Limb (tissue), 2 donors: ENCODE data around the gene BCL2L14.
"Not testable (repeated sequence)": the region's sequence is repeated elsewhere in the genome, so short reads cannot be mapped to it uniquely, and the experiment has no call there.

Source experiments
- DNase-seq, 2 donors: peaks; one replicate each; pipeline ENCODE4 v3.0.0-alpha.2; 2016; ENCODE audit errors: extremely low spot score in 2 of 2

BCL2L14 gene

GRCh38 chr12:12107678-12108077 lies 36.9 kb downstream of the BCL2L14 start:
- DNase-seq = no peak

- DNase-seq = no peak
Measured at GRCh38 chr12:12108441-12109058, 37.8 kb downstream of the BCL2L14 start.

DNA sequence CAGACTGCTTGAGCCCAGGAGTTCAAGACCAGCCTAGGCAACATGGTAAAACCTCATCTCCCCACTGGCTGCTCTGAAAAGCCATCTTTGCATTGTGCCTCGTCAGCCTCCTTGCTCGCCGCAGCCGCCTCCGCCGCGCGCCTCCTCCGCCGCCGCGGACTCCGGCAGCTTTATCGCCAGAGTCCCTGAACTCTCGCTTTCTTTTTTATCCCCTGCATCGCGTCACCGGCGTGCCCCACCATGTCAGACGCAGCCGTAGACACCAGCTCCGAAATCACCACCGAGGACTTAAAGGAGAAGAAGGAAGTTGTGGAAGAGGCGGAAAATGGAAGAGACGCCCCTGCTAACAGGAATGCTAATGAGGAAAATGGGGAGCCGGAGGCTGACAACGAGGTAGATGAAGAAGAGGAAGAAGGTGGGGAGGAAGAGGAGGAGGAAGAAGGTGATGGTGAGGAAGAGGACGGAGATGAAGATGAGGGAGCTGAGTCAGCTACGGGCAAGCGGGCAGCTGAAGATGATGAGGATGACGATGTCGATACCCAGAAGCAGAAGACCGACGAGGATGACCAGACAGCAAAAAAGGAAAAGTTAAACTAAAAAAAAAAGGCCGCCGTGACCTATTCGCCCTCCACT lies 40.3 kb downstream of the BCL2L14 start:
- DNase-seq = not testable (repeated sequence)

- DNase-seq = no peak
Measured at GRCh38 chr12:12115514-12115913, 44.8 kb downstream of the BCL2L14 start.

DNA sequence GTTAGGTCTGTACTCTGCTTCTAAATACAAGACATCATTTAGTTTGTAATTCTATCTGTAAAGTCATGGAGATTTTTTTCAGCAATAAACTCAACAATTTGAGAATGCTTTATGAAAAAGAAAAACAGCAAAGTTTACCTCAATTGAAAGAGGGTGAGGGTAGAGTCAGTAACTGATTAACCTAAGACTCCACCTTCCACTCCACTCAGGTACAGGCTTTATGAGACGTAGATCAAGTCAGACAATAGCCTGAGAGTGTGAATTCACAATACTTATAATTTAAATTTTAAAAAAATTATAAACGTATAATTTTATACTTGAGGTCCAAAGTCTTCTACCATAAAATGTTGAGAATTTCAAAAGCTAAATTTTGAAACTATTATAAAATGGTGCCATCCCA lies 45.9 kb downstream of the BCL2L14 start:
- DNase-seq = no peak

DNA sequence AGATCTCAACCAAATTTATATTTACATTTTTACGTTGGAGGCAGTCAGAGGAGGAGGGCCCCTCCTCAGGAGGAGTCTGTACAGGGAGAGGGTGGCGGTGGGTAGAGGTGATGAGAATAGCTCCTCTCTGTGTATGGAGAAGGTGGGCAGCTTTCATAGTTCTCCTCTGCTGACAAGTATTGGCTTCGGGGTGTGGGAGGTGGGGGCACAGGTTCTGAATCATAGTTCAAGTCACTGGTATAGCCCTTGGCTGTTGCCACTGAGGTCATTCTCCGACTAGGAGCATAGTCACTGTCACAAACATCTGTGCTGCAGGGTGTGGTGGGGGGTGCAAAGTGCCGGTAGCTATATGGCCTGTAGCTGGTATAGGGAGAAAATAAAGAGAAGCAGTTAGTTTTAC lies 50.3 kb downstream of the BCL2L14 start:
- no peak for DNase-seq

DNA sequence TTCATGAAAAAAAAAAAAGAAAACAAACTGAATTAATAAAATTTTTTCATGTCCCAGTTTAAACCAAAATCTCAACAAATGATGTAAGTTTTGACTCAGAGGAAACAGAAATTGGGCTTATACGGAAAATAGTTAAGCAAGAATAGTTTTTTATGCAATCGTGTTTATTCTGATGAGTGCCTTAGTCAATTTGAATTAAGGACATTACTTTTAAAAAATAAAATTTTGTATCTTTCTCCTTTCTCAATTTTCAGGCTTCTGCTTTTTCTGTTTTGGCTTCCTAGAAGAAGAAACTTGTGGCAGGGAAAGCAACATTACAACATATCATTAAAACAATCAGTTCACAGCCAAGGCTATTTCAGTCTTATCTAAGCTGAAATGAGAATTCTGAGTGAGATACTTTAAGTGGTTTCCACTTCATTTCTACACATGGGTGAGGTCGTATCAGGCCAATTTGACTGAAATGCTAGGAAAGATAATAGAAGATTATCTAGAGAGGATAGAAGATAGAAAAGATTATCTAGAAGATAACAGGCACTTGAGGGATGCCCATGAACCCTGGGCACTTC lies 52.4 kb downstream of the BCL2L14 start:
- DNase-seq = no peak

DNA sequence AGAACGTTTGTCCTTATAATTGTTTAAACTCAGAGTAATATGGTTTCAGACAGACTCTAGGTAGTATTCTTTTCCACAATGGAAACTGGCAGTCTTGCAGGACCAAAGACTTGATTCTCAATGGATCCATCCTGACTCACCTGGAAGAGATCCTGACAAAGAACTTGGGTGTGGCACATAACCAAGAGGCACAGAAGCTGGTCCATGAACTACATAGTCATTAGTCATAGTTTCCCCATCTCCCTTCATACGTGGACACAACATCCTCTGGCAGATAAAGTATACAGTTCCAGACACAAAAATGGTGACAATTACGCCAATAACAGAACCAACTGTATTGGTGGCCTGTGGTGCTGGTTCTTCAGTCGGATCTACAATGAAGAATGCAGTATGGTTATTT lies 55.8 kb downstream of the BCL2L14 start:
- no peak for DNase-seq

DNA sequence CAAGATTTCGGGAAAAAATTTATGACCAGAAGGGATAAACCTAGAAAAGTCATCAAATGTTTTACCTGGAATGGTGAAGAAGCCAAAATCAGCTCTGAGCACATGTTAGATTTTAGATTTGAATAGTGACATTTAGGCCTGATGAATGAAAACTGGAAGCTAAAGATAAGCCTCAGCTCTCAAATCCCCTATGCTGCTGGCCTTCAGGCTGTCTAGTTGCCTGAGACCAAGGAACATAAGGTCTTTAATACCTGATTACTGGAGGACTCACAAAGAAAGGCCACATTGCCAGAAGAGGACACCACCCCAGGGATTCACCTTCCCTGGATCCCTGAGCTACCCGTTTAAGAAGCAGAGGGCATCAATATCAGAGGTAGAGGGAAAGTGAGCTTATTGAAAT lies 56.6 kb downstream of the BCL2L14 start:
- no peak for DNase-seq

DNA sequence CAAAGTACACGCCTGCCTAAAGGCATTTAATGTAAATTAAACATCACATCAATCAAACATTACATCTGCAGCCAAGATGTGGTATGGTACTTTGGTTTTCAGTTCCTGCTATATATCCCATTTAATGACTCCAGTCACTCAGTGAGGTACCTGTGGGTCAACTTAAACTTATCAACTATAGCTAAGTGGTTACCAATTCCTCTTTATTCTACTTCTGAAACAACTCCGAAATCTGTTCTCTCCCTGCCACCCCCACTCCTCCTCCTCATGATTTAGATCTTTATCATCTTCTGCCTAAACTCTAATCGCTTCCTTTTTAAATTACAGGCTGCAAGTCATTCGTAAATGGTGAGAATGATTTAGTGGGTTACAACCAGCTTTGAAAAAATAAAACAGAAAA lies 57.9 kb downstream of the BCL2L14 start:
- DNase-seq = no peak

DNA sequence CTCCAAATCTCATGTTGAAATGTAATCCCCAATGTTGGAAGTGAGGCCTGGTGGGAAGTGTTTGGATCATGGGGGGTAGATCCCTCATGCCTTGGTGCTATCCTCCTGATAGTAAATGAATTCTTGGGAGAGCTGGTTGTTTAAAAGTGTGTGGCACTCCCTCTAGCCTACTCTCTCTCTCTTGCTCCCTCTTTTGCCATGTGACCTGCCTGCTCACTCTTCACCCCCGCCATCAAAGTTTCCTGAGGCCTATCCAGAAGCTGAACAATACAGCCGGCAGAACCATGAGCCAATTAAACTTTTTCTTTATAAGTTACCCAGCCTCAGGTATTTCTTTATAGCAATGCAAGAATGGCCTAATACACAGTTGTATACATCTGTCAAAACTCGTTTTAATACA lies 62.5 kb downstream of the BCL2L14 start:
- DNase-seq = no peak

DNA sequence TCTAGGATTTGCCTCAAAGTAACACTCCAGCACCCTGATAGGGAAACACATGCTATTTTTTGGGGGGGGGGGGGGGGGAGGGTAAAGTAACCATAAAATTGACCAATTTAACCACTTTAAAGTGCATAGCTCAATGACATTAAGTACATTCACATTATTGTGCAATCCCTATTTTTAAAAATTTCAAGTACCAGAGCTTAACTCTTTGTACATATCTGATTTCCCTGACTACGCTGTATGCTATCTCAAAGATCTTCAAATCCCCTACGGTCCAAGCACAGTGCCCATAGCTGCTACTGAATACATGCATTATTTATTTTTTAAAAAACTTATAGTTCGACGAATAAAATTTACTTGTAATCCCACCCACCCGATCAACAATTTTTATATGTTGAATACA lies 63.0 kb downstream of the BCL2L14 start:
- no peak for DNase-seq

DNA sequence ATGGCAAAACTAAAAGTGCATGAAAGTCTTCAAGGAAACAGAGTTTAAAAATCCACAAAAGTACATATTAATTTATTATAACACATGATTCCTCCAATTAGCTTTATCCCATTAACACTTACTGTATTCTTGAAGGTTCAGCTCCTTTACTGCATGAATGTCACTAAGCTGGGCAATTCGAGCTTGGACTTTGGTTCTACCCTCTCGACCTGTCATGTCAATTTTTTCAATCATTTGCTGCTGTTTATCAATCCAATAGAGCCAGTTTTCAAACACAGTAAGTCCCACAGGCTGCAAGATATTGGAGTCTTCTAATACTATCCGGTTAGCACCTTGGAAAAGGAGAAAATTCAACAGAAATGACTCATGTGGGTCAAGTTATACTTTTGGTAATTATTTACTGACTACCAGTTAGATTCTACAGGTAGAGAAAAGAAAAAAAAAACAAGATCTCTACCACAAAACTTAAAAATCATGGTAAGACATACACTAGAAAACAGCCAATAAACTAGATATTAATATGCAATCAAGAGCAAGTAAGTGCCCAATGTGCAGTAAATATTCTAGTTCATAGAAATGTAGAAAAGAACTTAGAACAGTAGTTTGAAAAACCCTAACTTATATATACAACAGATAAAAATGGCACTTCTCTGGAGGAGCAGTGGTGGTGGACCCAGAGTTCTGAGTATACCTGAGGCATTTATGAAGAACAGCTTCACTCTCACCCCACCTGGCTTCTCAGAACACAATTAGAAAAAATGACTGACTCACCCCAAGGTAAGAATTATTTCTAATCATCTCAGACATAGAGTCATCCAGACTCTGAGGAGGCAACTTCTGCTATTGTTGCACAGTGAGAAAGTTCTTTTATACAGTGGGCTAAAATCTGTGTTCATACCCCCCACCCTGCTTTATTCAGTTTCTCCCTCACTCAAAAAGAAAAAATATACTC lies 67.7 kb downstream of the BCL2L14 start:
- no peak for DNase-seq

DNA sequence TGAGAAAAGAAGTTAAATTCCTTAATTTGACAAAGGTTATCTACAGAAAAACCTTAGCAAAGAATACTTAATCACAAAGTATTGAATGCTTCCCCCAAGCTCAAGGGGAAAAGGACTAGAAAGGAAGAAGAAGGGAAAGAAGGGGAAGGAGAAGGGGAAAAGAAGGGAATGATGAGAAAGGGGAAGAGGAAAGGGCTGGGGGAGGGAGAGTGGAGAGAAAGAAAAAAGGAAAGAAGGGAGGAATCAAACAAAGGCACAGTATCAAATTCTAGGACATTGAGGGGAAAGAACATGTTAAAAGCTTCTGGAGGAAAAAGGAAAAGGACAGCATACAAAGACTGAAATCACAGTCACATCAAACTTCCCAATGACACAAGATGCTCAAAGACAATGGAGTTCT lies 70.3 kb downstream of the BCL2L14 start:
- DNase-seq = no peak

- DNase-seq = not testable (repeated sequence)
Measured at GRCh38 chr12:12144531-12144930, 73.8 kb downstream of the BCL2L14 start.

GRCh38 chr12:12147111-12147510 lies 76.4 kb downstream of the BCL2L14 start:
- no peak for DNase-seq
